Measurements from ENCODE around the gene GJB2. TPM values are rescaled to one million over a fixed set of nuclear protein-coding genes. Genes with fewer than 3 reads are reported as not detected.

The GJB2 gene
- total and polyA plus RNA-seq, 2 of the 4 experiments (the other 2 are of a cell fraction) = under 0.01 to 0.17 TPM

- Histone ChIP-seq H2BK5ac (ENCODE audit: low read depth, low read length, poor library complexity, severe bottlenecking) (no peak overlapping the region), H3K4me2 (ENCODE audit: low read depth, low read length) (no peak overlapping the region), H3K9me3 (ENCODE audit: control insufficient read depth, insufficient read depth, low read length) (no peaks in the 10 kb centered on the region), H3K4ac (ENCODE audit: low read depth, low read length) (no peak overlapping the region), H3K9ac (ENCODE audit: low read depth, low read length) (no peak overlapping the region), H4K5ac (ENCODE audit: low read depth, low read length) (no peak overlapping the region), H3K27ac (ENCODE audit: insufficient read depth, low read length) (no peak overlapping the region), H3K4me3 (ENCODE audit: insufficient read depth, low read depth, low read length) (no peak overlapping the region), H2AFZ (replicated peaks; ENCODE audit: low read length, poor library complexity) (no peak overlapping the region), H4K20me1 (ENCODE audit: insufficient read depth, low read length) (no peaks in the 10 kb centered on the region), H3K14ac (replicated peaks; ENCODE audit: low read depth, low read length) (no peak overlapping the region), H3K36me3 (ENCODE audit: control insufficient read depth, insufficient read depth, low read length) (no peaks in the 10 kb centered on the region), H2AK5ac (ENCODE audit: low read depth, low read length) (no peak overlapping the region), H3K79me1 (ENCODE audit: low read depth in 1 of 2, low read length in 2 of 2) (no peaks in the 10 kb centered on the region), H2AK9ac (replicated peaks; ENCODE audit: low read depth, low read length, poor library complexity) (no peak overlapping the region), H3K56ac (ENCODE audit: extremely low read depth, insufficient read depth, low read length) (no peak overlapping the region), H4K91ac (ENCODE audit: insufficient read depth, low read depth, low read length) (no peak overlapping the region), H3K27me3 (ENCODE audit: control insufficient read depth, insufficient read depth, low read length) (peaks cover 67% of the 10 kb centered on the region), H2BK20ac (ENCODE audit: low read depth, low read length) (no peak overlapping the region), H4K8ac (ENCODE audit: low read depth in 2 of 2, low read length in 2 of 2) (no peak overlapping the region), H2BK15ac (ENCODE audit: low read depth, low read length) (no peak overlapping the region), H3K9me1 (ENCODE audit: insufficient read depth, low read length) (no peaks in the 10 kb centered on the region), H3K18ac (ENCODE audit: low read depth, low read length) (no peak overlapping the region), H3K23ac (ENCODE audit: low read depth, low read length) (0 out of 2 replicates have a peak overlapping the region, but pooled peaks have one; percentile 24), H3K4me1 (ENCODE audit: control insufficient read depth, insufficient read depth, low read length) (no peaks in the 10 kb centered on the region), H2BK120ac (ENCODE audit: low read depth, low read length) (no peak overlapping the region)
- BruUV-seq (replicated peaks) = no TSS peak
- intact Hi-C loops (cut with micrococcal nuclease) = no loop called here
- no peak for ATAC-seq (ENCODE audit: low read depth)
- no peak for DNase-seq
- in situ Hi-C loops (cut with MboI; ENCODE audit: low sequenced_read_pairs) = no loop called here
- TF ChIP-seq FOS (IDR thresholded peaks at IDR 0.05; ENCODE audit: low read depth, low read length) = no peak
- TF ChIP-seq MAZ (IDR thresholded peaks at IDR 0.05; ENCODE audit: borderline replicate concordance, low read depth, low read length) = no peak
- no peak for TF ChIP-seq SMC3 (IDR thresholded peaks at IDR 0.05; ENCODE audit: low read depth, low read length)
- TF ChIP-seq MAFK (IDR thresholded peaks at IDR 0.05; ENCODE audit: low read depth, low read length) = no peak
- TF ChIP-seq RAD21 (IDR thresholded peaks at IDR 0.05; ENCODE audit: low read length) = no peak
- TF ChIP-seq, protein P1, sequence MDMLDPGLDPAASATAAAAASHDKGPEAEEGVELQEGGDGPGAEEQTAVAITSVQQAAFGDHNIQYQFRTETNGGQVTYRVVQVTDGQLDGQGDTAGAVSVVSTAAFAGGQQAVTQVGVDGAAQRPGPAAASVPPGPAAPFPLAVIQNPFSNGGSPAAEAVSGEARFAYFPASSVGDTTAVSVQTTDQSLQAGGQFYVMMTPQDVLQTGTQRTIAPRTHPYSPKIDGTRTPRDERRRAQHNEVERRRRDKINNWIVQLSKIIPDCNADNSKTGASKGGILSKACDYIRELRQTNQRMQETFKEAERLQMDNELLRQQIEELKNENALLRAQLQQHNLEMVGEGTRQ (IDR thresholded peaks at IDR 0.05; ENCODE audit: low read depth, low read length) = no peak
- TF ChIP-seq POLR2A (IDR thresholded peaks at IDR 0.05; ENCODE audit: low read depth, low read length) = no peak
- TF ChIP-seq, protein P2, sequence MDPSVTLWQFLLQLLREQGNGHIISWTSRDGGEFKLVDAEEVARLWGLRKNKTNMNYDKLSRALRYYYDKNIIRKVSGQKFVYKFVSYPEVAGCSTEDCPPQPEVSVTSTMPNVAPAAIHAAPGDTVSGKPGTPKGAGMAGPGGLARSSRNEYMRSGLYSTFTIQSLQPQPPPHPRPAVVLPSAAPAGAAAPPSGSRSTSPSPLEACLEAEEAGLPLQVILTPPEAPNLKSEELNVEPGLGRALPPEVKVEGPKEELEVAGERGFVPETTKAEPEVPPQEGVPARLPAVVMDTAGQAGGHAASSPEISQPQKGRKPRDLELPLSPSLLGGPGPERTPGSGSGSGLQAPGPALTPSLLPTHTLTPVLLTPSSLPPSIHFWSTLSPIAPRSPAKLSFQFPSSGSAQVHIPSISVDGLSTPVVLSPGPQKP (IDR thresholded peaks at IDR 0.05; ENCODE audit: borderline replicate concordance, low read depth, low read length) = no peak
- no peak for TF ChIP-seq MXI1 (IDR thresholded peaks at IDR 0.05; ENCODE audit: borderline replicate concordance, low read depth, low read length)
- ChIA-PET POLR2A (ENCODE audit: unreplicated experiment) (no interaction called here), CTCF (no interaction called here)
- dilution Hi-C loops (cut with HindIII; ENCODE audit: low sequenced_read_pairs, unreplicated experiment) = no loop called here
- 15% methylated on average over 19 of the region's 30 CpGs; no CpG with 5 or more reads in 1 of the 2 experiments for WGBS, 2 experiments (ENCODE audit: extremely low coverage in 2 of 2, insufficient read length in 1 of 2)
Observed at GRCh38 chr13:20230913-20231838, 38.4 kb upstream of the GJB2 start.
